Measurements from ENCODE around the gene N4BP2L2.

Gene N4BP2L2

DNA sequence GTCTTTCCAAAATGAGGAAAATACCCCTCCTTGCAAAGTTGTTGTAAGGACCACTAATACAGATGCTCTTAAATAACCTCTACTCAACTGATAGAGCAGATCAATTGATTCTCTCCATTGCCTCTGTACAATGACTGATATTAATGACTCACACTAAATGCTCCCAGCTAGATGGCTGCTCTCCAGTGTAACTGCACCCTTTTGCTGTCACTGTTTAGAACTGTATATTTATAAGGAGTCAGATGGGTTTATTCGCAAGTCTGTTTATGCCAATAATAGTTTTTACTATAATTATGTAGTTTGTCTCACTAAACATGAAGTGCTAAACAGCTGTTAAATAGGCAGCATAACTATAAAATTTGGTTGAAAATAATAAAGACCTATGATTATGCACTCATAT lies 89.6 kb downstream of the N4BP2L2 start:
- Histone ChIP-seq H3K36me3 (ENCODE audit: low read length) (no peaks in the 10 kb centered on the region), H3K79me2 (ENCODE audit: insufficient read depth, low read length) (no peaks in the 10 kb centered on the region), H3K27me3 (ENCODE audit: low read length) (no peaks in the 10 kb centered on the region)

DNA sequence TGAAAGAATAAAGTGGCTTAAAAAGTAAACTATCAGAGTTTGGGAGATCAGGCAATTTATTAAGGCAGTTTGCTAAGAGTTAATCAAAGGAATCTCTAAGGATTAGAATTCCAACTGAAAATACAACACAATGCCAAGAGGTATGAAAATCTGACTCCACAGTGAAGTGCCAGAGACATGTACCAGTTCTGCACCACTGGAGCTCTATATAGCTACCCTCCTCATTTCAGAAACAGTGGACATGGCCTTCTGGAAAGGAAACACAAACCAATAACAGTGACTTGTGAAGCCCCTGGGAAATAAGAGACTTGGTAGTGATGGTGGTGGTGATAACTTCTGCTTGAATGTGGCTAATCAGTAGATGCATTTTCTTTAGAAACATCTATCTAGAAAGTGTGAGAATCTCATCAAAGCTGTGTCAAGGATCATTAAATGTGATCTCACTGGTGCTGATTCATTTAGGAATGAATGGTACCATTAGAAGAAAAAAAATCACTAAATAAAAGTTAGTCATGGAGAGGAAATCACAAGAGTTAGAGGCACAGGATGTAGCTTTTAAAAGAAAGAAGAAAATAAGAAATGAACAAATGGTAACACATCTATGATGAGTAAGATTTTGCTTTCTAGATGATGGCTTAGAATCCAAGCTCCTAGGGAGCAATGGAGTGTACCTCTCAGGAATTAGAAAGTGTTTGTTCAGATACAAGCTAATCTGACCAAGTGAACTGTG lies 90.5 kb downstream of the N4BP2L2 start:
- H3K79me2 ChIP-seq (ENCODE audit: insufficient read depth, low read length): no peaks in the 10 kb centered on the region
- no peaks in the 10 kb centered on the region for H3K27me3 ChIP-seq (ENCODE audit: low read length)
- TF ChIP-seq EZH2phosphoT487 (conservative IDR thresholded peaks at IDR 0.05; ENCODE audit: low read length): no peak
- TF ChIP-seq, protein P1, sequence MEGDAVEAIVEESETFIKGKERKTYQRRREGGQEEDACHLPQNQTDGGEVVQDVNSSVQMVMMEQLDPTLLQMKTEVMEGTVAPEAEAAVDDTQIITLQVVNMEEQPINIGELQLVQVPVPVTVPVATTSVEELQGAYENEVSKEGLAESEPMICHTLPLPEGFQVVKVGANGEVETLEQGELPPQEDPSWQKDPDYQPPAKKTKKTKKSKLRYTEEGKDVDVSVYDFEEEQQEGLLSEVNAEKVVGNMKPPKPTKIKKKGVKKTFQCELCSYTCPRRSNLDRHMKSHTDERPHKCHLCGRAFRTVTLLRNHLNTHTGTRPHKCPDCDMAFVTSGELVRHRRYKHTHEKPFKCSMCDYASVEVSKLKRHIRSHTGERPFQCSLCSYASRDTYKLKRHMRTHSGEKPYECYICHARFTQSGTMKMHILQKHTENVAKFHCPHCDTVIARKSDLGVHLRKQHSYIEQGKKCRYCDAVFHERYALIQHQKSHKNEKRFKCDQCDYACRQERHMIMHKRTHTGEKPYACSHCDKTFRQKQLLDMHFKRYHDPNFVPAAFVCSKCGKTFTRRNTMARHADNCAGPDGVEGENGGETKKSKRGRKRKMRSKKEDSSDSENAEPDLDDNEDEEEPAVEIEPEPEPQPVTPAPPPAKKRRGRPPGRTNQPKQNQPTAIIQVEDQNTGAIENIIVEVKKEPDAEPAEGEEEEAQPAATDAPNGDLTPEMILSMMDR (IDR thresholded peaks at IDR 0.05; ENCODE audit: insufficient read depth, low read length, poor library complexity, severe bottlenecking): no peak
- H3K36me3 ChIP-seq (ENCODE audit: low read length): no peaks in the 10 kb centered on the region
- H3F3A ChIP-seq (ENCODE audit: insufficient read depth): no peaks in the 10 kb centered on the region
- no peak overlapping the region for H3K4me3 ChIP-seq (ENCODE audit: insufficient read depth, low read length, poor library complexity, severe bottlenecking)
- no peak overlapping the region for H3K9ac ChIP-seq (ENCODE audit: low read length)
- H3K9me2 ChIP-seq (replicated peaks; ENCODE audit: insufficient read depth, low read length): no peaks in the 10 kb centered on the region
- H3K4me2 ChIP-seq (ENCODE audit: low read depth, low read length, poor library complexity, severe bottlenecking): no peak overlapping the region
- no peaks in the 10 kb centered on the region for H4K20me1 ChIP-seq (ENCODE audit: low read depth, low read length)
- H3K9me3 ChIP-seq (ENCODE audit: insufficient read depth, low read length): no peaks in the 10 kb centered on the region
- H3K27ac ChIP-seq (ENCODE audit: low read depth, low read length): no peak overlapping the region
- H2AFZ ChIP-seq (ENCODE audit: low read depth, low read length, severe bottlenecking): no peak overlapping the region

More for the DNA sequence above, 89.6 kb downstream of the N4BP2L2 start:
- no peak overlapping the region for H3K9ac ChIP-seq (ENCODE audit: low read length)
- H3K4me2 ChIP-seq (ENCODE audit: low read depth, low read length, poor library complexity, severe bottlenecking): no peak overlapping the region
- no peaks in the 10 kb centered on the region for H3K9me3 ChIP-seq (ENCODE audit: insufficient read depth, low read length)
- H3F3A ChIP-seq (ENCODE audit: insufficient read depth): no peaks in the 10 kb centered on the region
- H2AFZ ChIP-seq (ENCODE audit: low read depth, low read length, severe bottlenecking): no peak overlapping the region
- no peaks in the 10 kb centered on the region for H3K9me2 ChIP-seq (replicated peaks; ENCODE audit: insufficient read depth, low read length)
- TF ChIP-seq, protein P1 (IDR thresholded peaks at IDR 0.05; ENCODE audit: insufficient read depth, low read length, poor library complexity, severe bottlenecking): no peak
- no peak for TF ChIP-seq EZH2phosphoT487 (conservative IDR thresholded peaks at IDR 0.05; ENCODE audit: low read length)
- H3K27ac ChIP-seq (ENCODE audit: low read depth, low read length): no peak overlapping the region
- H4K20me1 ChIP-seq (ENCODE audit: low read depth, low read length): no peaks in the 10 kb centered on the region
- H3K4me3 ChIP-seq (ENCODE audit: insufficient read depth, low read length, poor library complexity, severe bottlenecking): no peak overlapping the region

DNA sequence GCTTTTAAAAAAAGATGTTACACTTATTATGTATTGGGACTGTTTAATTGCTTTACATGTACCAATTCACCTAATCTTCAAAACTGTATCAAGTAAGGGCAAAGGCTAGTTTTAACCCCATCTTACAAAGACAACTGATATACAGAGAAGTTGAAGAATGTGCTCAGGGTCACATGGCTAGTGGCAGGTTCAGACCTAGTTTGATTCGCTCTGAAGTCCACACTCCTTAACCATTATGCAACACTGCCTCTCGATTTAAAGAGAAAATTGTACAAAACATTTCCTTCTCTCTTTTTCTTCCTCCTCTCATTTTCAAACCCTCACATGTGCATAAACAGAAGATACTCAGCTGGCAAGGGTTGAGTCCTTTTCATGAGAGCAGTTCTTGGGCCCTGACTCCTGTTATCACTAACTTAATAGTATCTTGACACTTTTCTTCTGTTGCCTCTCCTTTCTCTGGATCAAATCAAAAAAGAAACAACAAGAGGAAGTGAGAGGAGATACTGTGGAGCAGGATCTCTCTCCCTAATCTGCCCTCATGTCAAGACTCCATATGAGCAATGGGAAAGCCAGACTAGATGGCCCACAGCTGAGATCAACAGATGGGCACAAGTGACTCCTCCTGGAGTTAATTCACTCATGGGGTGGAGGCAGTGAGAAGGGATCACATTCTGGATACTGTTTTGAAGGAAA lies 91.7 kb downstream of the N4BP2L2 start:
- H3K79me2 ChIP-seq (ENCODE audit: insufficient read depth, low read length): no peaks in the 10 kb centered on the region
- no peak overlapping the region for H3K9ac ChIP-seq (ENCODE audit: low read length)
- TF ChIP-seq EZH2phosphoT487 (conservative IDR thresholded peaks at IDR 0.05; ENCODE audit: low read length): no peak
- TF ChIP-seq, protein P1 (IDR thresholded peaks at IDR 0.05; ENCODE audit: insufficient read depth, low read length, poor library complexity, severe bottlenecking): no peak
- H2AFZ ChIP-seq (ENCODE audit: low read depth, low read length, severe bottlenecking): no peak overlapping the region
- no peaks in the 10 kb centered on the region for H3F3A ChIP-seq (ENCODE audit: insufficient read depth)
- no peaks in the 10 kb centered on the region for H3K27me3 ChIP-seq (ENCODE audit: low read length)
- H4K20me1 ChIP-seq (ENCODE audit: low read depth, low read length): no peaks in the 10 kb centered on the region
- H3K4me3 ChIP-seq (ENCODE audit: insufficient read depth, low read length, poor library complexity, severe bottlenecking): no peak overlapping the region
- no peak overlapping the region for H3K27ac ChIP-seq (ENCODE audit: low read depth, low read length)
- no peak overlapping the region for H3K4me2 ChIP-seq (ENCODE audit: low read depth, low read length, poor library complexity, severe bottlenecking)
- H3K36me3 ChIP-seq (ENCODE audit: low read length): no peaks in the 10 kb centered on the region
- no peaks in the 10 kb centered on the region for H3K9me3 ChIP-seq (ENCODE audit: insufficient read depth, low read length)
- no peaks in the 10 kb centered on the region for H3K9me2 ChIP-seq (replicated peaks; ENCODE audit: insufficient read depth, low read length)

Data from SU-DHL-6 (cell line).